ENCODE data around the gene ZNF778.
"Not testable (repeated sequence)": the region's sequence is repeated elsewhere in the genome, so short reads cannot be mapped to it uniquely, and the experiment has no call there.

DNA sequence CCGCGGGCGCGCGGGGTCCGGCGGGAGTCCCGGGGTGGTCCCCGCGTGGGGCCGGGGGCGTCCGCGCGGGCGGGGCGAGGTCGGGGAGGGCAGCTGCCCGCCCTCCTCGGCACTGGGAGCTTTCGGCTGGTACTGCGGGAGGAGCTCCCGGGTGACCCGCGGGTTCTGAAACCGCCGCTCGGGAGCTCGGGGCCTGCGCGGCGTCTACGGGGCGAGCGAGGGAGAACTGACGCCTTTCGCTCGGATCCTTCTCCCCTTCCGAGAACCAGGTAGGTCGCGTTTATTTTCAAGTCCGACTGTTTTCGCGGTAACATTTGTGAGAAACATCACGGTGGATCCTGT, 30.2 kb downstream of the ZNF778 start:
- TF ChIP-seq, protein P1, sequence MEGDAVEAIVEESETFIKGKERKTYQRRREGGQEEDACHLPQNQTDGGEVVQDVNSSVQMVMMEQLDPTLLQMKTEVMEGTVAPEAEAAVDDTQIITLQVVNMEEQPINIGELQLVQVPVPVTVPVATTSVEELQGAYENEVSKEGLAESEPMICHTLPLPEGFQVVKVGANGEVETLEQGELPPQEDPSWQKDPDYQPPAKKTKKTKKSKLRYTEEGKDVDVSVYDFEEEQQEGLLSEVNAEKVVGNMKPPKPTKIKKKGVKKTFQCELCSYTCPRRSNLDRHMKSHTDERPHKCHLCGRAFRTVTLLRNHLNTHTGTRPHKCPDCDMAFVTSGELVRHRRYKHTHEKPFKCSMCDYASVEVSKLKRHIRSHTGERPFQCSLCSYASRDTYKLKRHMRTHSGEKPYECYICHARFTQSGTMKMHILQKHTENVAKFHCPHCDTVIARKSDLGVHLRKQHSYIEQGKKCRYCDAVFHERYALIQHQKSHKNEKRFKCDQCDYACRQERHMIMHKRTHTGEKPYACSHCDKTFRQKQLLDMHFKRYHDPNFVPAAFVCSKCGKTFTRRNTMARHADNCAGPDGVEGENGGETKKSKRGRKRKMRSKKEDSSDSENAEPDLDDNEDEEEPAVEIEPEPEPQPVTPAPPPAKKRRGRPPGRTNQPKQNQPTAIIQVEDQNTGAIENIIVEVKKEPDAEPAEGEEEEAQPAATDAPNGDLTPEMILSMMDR (IDR thresholded peaks at IDR 0.05; ENCODE audit: poor library complexity): not testable (repeated sequence)
- TF ChIP-seq EZH2phosphoT487 (IDR thresholded peaks at IDR 0.05; ENCODE audit: low read depth, severe bottlenecking, unreplicated experiment): not testable (repeated sequence)

Data from hepatocyte (in vitro differentiated cells).